Measurements from ENCODE around the gene SERBP1.
A peak's percentile ranks its signal among the peaks of the same experiment; 100 is the strongest.
"Not testable (repeated sequence)": the region's sequence is repeated elsewhere in the genome, so short reads cannot be mapped to it uniquely, and the experiment has no call there.

Gene SERBP1

GRCh38 chr1:67430358-67431155 is at the start of gene SERBP1:
TSS of gene SERBP1 (minus strand) at chr1:67430402. CDS start at chr1:67430300, 102 bp downstream.
- DNase-seq: peak; percentile 70 to 90

- DNase-seq: peak in 1 of 2 donors; percentile 12
Observed at GRCh38 chr1:67479146-67479891, 49.1 kb upstream of the SERBP1 start.

- no peak for DNase-seq
Observed at GRCh38 chr1:67476906-67477305, 46.7 kb upstream of the SERBP1 start.

- no peak for DNase-seq
Observed at GRCh38 chr1:67476006-67476482, 45.8 kb upstream of the SERBP1 start.

GRCh38 chr1:67472056-67472455 is 41.9 kb upstream of the SERBP1 start:
- DNase-seq: no peak

- DNase-seq: no peak
Observed at GRCh38 chr1:67469431-67469830, 39.2 kb upstream of the SERBP1 start.

GRCh38 chr1:67468066-67468718 is 38.0 kb upstream of the SERBP1 start:
- no peak for DNase-seq

GRCh38 chr1:67465375-67465774 is 35.2 kb upstream of the SERBP1 start:
- no peak for DNase-seq

GRCh38 chr1:67464746-67465145 is 34.5 kb upstream of the SERBP1 start:
- no peak for DNase-seq

GRCh38 chr1:67464058-67464457 is 33.9 kb upstream of the SERBP1 start:
- DNase-seq: no peak

- no peak for DNase-seq
Observed at GRCh38 chr1:67463298-67463955, 33.2 kb upstream of the SERBP1 start.

- DNase-seq: no peak
Observed at GRCh38 chr1:67460676-67461500, 30.7 kb upstream of the SERBP1 start.

GRCh38 chr1:67459068-67459467 is 28.9 kb upstream of the SERBP1 start:
- DNase-seq: no peak

- no peak for DNase-seq
Observed at GRCh38 chr1:67458663-67459062, 28.5 kb upstream of the SERBP1 start.

GRCh38 chr1:67457247-67457646 is 27.0 kb upstream of the SERBP1 start:
- DNase-seq: no peak

- no peak for DNase-seq
Observed at GRCh38 chr1:67451815-67452214, 21.6 kb upstream of the SERBP1 start.

- DNase-seq: no peak
Observed at GRCh38 chr1:67451356-67451755, 21.2 kb upstream of the SERBP1 start.

- no peak for DNase-seq
Observed at GRCh38 chr1:67446893-67447292, 16.7 kb upstream of the SERBP1 start.

GRCh38 chr1:67446014-67446413 is 15.8 kb upstream of the SERBP1 start:
- DNase-seq: not testable (repeated sequence)

GRCh38 chr1:67441739-67442281 is 11.6 kb upstream of the SERBP1 start:
- DNase-seq: no peak

- peak; percentile 2 to 58 for DNase-seq
Observed at GRCh38 chr1:67441183-67441582, 11.0 kb upstream of the SERBP1 start.

GRCh38 chr1:67440339-67440738 is 10.1 kb upstream of the SERBP1 start:
- no peak for DNase-seq

Measured in bone marrow (tissue), 2 donors.